ENCODE measurements around the gene FGF21.
A peak's percentile ranks its signal among the peaks of the same experiment; 100 is the strongest.

FGF21 gene

DNA sequence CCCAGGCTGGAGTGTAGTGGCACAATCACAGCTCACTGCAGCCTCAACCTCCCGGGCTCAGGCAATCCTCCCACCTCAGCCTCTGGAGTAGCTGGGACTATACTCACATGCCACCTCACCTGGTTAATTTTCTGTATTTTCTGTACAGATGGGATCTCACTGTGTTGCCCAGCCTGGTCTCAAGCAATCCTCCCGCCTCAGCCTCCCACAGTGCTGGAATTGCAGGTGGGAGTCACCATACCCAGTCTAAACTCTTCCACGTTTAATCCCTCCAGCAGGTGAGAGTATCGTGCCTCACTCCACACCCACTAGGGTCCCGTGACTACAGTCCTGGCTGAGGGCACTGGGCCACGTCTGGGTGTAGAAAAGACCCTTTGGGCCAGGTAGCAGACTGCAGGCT lies 39.0 kb downstream of the FGF21 start:
- DNase-seq = no peak

DNA sequence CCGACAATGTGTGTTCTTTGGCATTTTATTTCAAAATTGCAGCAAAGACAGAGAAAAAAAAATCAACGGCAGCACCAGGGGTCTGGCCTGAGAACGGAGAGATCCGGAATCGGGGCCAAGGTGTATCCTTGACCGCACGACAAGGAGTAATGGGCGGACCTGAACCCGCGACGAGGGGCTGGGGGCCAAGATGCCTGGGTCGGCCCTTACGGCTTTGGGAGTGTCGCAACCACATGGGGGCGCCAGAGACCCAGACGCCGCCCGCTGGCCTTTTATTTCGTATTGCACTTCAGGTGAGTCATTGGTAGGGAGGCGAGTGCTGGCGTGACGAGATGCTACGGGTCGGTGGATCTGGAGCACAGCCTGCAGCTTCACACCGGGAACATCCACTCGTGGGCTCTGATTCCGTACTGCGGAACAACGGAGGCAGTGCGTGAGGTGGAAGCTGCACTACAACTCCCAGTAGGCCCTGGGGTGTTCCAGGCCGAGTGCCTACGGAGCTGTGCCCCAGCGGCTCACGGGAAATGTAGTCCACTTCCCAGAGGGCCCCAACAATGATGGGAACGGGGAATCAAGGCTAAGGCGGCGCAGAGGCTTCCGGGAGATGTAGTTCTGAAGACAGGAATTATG lies 39.8 kb downstream of the FGF21 start:
- peak; percentile 88 to 94 for DNase-seq

DNA sequence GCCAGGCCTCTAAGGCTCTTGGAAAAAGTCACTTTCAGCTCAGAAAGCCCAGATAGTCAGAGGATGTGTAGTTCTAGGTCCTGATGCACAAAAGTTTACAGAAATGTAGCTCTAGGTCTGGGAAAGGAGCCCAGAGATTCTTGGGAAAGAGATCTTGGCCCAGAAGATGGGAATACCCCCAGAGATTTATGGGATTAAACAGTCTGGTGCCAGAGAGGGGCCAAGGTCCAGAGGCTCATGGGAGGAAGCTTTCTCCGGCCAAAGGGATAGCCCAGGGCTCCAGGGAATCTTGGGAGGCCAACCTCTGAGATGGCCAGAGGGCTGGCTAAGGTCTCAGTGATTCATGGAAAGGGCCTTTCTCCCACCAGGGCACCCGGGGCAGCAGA lies 40.4 kb downstream of the FGF21 start:
- no peak for DNase-seq

DNA sequence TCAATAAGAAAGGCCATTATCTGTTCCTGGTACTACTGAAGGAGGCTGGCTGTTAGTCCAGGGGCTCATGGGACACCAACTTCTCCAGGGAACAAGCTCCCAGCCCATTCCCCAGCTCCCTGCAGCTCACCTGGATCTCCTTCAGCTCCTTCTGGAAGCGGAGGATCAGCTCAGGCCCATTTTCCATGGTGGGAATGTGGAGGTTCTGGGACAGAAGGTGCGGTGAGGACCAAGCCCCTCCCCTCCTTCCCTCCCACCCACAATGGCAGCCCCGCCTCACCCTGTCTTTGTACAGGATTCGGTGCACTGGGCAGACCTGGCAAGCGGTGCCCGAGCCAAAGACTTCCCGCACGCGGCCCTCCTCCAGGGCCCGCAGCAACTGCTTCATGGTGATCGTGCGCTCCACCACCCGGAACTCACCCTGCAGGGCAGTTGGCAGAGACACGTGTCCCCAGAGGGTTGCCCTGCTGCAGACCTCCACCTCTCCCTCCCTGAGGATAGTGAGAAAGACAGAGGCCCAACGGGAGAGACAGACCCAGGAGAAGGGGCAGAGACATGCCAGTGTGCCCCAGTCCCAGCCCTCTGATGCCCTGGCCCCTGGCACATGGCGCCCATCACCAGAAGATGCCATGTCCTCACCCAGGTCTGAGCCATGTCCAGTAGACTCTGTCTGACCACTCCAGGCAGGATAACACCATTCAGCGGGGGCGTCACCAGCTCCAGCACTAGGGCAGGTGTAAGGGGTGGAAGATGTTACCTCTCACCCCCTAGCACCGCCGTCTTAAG lies 41.2 kb downstream of the FGF21 start:
- no peak for DNase-seq

DNA sequence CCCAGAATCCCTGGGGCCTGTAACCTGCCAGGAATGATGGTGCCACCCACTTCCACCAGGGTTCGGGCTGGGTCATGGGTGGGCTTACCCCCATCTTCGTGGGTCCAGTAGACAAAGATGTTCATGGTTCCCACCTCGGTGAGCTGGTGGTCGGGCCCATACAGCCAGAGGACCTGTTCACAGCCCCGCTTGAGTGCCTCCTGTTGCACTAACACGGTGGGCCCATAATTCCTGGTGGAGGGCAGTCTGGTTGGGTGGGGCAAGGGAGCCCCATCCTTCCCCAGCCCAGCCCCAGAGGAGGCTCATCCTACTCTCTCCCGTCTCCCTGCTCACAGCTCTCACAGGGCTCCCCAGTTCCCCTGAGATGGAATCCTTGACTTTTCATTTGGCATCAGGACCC lies 41.8 kb downstream of the FGF21 start:
- no peak for DNase-seq

DNA sequence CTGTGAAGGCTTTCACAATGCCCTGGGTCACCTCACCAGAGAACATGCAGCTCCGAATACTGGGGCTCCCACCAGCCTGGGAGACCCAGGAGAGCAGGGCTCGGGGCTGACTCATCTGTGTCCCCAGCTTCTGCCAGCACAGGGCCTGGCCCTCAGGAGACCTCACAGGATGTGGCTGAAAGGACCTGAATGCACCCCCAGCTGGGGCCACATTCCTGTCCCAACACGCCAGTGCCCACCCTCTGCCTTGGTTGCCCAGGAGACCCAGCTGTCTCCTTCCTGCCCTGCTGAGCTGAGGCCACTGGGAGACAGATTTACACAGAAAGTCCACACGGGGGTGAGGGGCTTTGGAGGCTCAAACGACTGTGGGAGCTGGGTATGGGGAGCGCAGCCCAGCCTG lies 43.6 kb downstream of the FGF21 start:
- peak in 1 of 2 experiments; percentile 41 for DNase-seq

DNA sequence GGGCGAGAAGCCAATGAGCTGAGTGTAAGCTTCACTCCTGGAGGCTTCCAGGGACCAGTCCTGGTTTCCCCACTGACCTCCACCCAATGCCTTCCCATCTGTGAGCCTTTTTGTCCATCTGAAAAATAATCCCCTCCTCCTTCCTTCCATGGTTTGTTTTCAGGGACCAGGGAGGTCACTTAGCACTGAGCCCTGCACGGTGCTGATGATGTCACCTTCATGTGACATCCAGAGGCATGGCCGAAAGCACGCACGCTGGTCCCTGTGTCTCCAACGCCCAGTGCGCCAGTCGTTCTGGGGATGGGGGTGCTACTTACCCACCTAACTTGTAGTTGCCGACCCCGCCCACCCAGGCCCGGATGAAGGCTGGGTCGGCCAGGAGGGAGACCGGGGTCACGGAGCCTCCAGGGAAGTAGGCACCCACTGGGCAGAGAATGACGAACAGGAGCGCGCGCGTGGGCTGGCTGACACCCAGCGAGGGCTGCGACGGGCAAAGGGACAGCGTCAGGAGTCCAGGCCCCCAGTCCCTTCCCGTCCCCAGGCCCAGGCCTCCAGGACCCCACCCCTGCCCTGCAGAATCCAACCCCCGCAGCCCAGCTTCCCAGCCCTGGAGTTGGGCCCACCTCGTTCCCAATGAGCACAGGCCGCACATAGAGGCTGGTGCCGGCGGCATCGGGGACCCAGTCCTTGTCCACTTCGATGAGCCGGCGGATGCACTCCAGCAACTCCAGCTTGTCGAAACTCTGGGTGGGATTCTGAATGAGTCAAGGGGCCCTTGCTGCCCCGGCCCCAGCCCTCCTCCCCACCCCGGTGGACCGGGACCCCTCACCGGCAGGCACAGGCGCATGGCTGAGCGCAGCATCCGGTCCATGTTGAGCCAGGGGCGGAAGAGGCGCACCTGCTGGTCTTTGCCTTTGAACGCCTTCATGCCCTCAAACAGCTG lies 44.3 kb downstream of the FGF21 start:
- no peak for DNase-seq

DNA sequence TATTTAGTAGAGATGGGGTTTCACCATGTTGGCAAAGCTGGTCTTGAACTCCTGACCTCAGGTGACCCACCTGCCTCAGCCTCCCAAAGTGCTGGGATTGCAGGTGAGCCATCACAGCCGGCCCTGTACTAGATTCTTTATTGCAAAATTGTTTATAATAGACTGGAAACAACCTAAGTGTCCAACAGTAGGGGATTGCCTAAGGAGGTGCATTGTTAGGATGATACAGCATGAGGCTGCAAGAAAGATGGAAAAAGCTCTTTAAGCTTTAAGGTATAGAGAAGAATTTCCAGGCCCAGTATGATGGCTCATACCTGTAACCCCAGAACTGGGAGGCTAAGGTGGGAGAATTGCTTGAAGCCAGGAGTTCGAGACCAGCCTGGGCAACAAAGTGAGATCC lies 47.3 kb downstream of the FGF21 start:
- no peak for DNase-seq

DNA sequence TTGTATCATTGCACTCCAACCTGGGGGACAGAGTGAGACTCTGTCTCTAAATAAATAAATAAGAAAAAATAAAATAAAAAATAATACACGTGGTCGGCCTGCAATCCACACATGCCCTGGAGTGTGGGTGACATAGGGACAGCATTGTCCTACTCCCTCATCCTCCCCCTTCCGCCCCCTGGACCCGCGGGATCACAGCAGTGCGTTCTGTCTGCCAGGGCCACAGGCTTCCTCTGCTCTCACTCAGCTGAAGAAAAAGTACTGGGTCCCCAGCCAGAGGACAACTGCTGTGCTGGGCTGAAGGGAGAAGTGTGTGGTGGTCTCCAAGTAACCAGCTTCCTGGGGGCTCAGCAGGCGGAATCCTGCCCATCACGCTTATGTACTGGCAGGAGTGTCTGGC lies 49.2 kb downstream of the FGF21 start:
- DNase-seq = no peak

DNA sequence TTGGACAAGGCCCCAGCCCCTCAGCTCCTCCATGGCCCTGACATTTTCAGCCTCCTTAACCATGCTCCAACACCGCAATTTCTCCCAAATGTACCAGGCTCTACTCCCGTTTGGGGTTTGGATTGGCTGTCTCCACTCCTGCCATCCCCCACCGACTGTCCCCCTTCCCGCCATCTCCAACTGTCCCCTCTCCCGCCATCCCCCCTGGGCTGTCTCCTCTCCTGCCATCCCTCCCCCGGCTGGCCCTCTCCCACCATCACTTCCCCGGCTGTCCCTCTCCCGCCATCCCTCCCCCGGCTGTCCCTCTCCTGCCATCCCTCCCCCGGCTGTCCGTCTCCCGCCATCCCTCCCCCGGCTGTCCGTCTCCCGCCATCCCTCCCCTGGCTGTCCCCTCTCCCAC lies 50.1 kb downstream of the FGF21 start:
- no peak for DNase-seq

DNA sequence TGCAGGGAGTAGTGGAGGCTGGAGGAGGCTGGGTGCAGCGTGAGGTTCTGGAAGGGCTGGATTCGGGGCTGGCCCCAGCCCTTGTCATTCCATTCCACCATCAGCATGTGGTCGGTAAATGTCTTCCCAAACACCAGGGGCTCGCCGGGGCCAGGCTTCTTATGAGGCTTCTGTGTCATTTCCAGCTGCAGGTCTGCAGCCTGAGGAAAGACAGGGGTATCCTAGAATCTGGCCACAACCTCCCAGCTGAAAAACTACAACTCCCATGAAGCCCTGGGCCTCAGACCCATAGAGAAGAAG lies 51.1 kb downstream of the FGF21 start:
- peak in 1 of 2 experiments; percentile 50 for DNase-seq

DNA sequence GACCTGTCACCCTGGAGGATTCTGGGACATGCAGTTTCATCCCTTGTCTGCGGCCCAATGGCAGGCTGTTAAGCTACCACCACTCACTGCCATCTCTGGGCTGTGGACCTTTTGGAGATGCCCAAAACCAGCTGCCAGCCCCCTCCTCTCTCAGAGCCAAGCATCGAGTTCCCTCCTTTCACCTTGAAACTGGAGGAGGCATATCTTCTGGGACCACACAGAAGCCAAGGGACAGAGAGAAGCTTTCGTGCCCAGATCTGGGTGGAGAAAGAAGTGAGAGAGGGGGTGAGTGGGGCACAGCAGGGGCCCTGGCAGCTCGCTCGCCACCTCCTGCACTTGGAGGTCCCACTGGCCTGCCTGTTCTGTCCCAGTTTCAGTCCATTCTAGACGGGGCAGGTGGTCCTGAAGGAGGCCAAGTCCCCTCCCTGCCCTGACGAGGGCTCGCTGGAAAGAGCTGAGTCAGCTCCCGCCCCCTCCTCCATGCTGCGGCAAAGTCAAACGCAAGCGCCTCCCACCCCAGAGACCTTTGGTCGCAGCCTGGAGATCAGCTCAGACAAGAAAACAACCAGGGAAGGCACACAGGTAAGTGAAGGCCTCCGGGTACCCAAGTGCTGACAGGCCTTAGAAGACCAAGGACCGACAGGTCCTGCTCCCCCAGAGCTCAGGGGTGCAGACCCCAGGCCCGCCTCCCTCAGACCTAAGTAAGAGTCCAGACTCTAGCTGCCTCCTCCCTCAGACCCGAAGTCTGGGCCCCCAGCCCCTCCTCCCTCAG lies 51.7 kb downstream of the FGF21 start:
- DNase-seq = no peak

DNA sequence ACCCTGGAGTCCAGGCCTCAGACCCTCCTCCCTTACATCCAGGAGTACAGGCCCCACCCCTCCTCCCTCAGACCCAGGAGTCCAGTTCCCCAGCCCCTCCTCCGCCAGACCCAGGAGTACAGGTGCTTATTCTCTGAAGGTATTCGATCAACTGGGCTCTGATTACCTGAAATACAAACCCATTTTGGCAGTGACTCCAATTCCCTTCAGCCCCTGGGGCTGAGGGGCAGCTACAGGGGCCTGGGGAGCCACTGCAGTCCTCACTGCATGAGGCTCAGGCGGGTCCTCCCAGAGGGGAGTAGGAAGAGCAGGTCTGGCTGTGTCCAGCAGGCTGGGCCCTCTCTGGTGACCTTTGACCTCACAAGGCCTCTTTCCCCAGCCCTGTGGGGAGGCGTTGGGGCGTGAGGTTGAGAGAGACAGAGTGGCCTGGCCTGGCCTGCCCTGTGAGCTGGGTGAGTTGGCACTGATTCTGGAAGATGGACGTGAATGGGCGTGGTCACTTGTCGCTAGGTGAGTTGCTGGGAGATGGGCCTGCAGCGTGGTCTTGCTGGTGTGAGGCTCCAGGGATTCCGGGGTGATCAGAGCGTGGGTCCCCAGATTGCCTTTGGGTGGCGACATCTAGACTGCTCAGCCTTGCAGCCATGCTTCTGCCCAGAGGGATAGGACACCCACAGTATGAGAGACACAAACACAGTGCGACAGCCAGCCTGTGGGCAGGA lies 52.4 kb downstream of the FGF21 start:
- no peak for DNase-seq

Measured in NCI-H524 (cell line).